Liver (tissue), 9 donors: Measurements from ENCODE around the gene KRT83. TPM values are rescaled to one million over a fixed set of nuclear protein-coding genes. Genes with fewer than 3 reads are reported as not detected.

Experiments used
- DNase-seq: peaks from one replicate; pipeline ENCODE4 v3.0.0-alpha.2; 2017; ENCODE audit warnings: low spot score
- H3K27ac ChIP-seq, 2 donors: one replicate each; pipeline ENCODE4 v1.7.0; 2013; ENCODE audit warnings: inconsistent platforms in 2 of 2, low read length in 2 of 2, control low read depth in 1 of 2, low read depth in 1 of 2, mild to moderate bottlenecking in 1 of 2
- H3K27me3 ChIP-seq, 4 donors: one replicate each; pipeline versions ENCODE4 v1.6.1 to v1.7.0; 2013; ENCODE audit warnings: low read length in 3 of 4, inconsistent platforms in 1 of 4, mild to moderate bottlenecking in 1 of 4, moderate library complexity in 1 of 4; ENCODE audit not compliant: control insufficient read depth in 4 of 4, insufficient read depth in 4 of 4
- H3K36me3 ChIP-seq, 4 donors: one replicate each; pipeline versions ENCODE4 v1.6.1 to v1.7.0; 2013; ENCODE audit warnings: low read length in 3 of 4, mild to moderate bottlenecking in 3 of 4, low read depth in 1 of 4, moderate library complexity in 1 of 4; ENCODE audit not compliant: control insufficient read depth in 4 of 4, insufficient read depth in 3 of 4
- H3K4me1 ChIP-seq, 4 donors: one replicate each; pipeline versions ENCODE4 v1.6.1 to v1.7.0; 2013; ENCODE audit warnings: low read length in 3 of 4, mild to moderate bottlenecking in 3 of 4, moderate library complexity in 1 of 4; ENCODE audit not compliant: control insufficient read depth in 4 of 4, insufficient read depth in 4 of 4
- H3K4me3 ChIP-seq, 3 donors: one replicate each; pipeline versions ENCODE4 v1.6.1 to v1.7.0; 2013; ENCODE audit warnings: low read length in 3 of 3, control low read depth in 1 of 3, low read depth in 1 of 3, mild to moderate bottlenecking in 1 of 3
- H3K9ac ChIP-seq, 2 donors: one replicate each; pipeline ENCODE4 v1.7.0; 2013; ENCODE audit warnings: low read length in 2 of 2, mild to moderate bottlenecking in 2 of 2, moderate library complexity in 2 of 2, control low read depth in 1 of 2, low read depth in 1 of 2
- H3K9me3 ChIP-seq, 4 donors: one replicate each; pipeline versions ENCODE4 v1.6.1 to v1.7.0; 2013; ENCODE audit warnings: low read length in 3 of 4; ENCODE audit not compliant: control insufficient read depth in 4 of 4
- EGR1 ChIP-seq, 2 donors: IDR thresholded peaks; 2 replicates each; pipeline ENCODE4 v1.6.1; 2016 to 2018; ENCODE audit warnings: antibody characterized with exemption in 2 of 2, low read depth in 2 of 2
- FOXA1 ChIP-seq: IDR thresholded peaks from 2 replicates; pipeline ENCODE4 v1.6.1; 2016; ENCODE audit warnings: antibody characterized with exemption
- FOXA2 ChIP-seq: IDR thresholded peaks from 2 replicates; pipeline ENCODE4 v1.6.1; 2016; ENCODE audit warnings: antibody characterized with exemption
- GABPA ChIP-seq, 2 donors: IDR thresholded peaks in 1 of 2; conservative IDR thresholded peaks in 1 of 2; 2 replicates each; pipeline ENCODE4 v1.6.1; 2016; ENCODE audit warnings: antibody characterized with exemption in 2 of 2, mild to moderate bottlenecking in 1 of 2, moderate library complexity in 1 of 2
- HNF4A ChIP-seq, 2 donors: conservative IDR thresholded peaks; 2 replicates each; pipeline ENCODE4 v1.6.1; 2016; ENCODE audit warnings: antibody characterized with exemption in 2 of 2, mild to moderate bottlenecking in 2 of 2
- HNF4G ChIP-seq: IDR thresholded peaks from 2 replicates; pipeline ENCODE4 v1.6.1; 2016; ENCODE audit warnings: antibody characterized with exemption
- JUND ChIP-seq, 2 donors: IDR thresholded peaks; 2 replicates each; pipeline ENCODE4 v1.6.1; 2016; ENCODE audit warnings: antibody characterized with exemption in 2 of 2
- MAX ChIP-seq: IDR thresholded peaks from 2 replicates; pipeline ENCODE4 v1.6.1; 2016; ENCODE audit warnings: antibody characterized with exemption
- NR2F2 ChIP-seq: IDR thresholded peaks from 2 replicates; pipeline ENCODE4 v1.6.1; 2016; ENCODE audit warnings: antibody characterized with exemption
- RAD21 ChIP-seq, 2 donors: IDR thresholded peaks; 2 replicates each; pipeline ENCODE4 v1.6.1; 2016; ENCODE audit warnings: antibody characterized with exemption in 2 of 2, mild to moderate bottlenecking in 2 of 2
- REST ChIP-seq: IDR thresholded peaks from 2 replicates; pipeline ENCODE4 v1.6.1; 2016; ENCODE audit warnings: antibody characterized with exemption, mild to moderate bottlenecking
- RXRA ChIP-seq, 2 donors: IDR thresholded peaks; 2 replicates each; pipeline ENCODE4 v1.6.1; 2017 to 2018; ENCODE audit warnings: antibody characterized with exemption in 2 of 2, mild to moderate bottlenecking in 1 of 2
- SP1 ChIP-seq: IDR thresholded peaks from 2 replicates; pipeline ENCODE4 v1.6.1; 2018; ENCODE audit warnings: antibody characterized with exemption, mild to moderate bottlenecking
- TAF1 ChIP-seq: conservative IDR thresholded peaks from 2 replicates; pipeline ENCODE4 v1.6.1; 2016; ENCODE audit warnings: antibody characterized with exemption, mild to moderate bottlenecking
- YY1 ChIP-seq: IDR thresholded peaks from 2 replicates; pipeline ENCODE4 v1.6.1; 2016; ENCODE audit warnings: antibody characterized with exemption, mild to moderate bottlenecking
- ZBTB33 ChIP-seq: IDR thresholded peaks from 2 replicates; pipeline ENCODE4 v1.6.1; 2016; ENCODE audit warnings: antibody characterized with exemption
- WGBS: extraction: QIAGEN DNeasy Blood & Tissue Kit; methylation state at CpG from one replicate; pipeline ENCODE4 v1.1.7; 2013; 5-methylcytosine and 5-hydroxymethylcytosine counted together
- polyA plus RNA-seq, 2 donors: library from polyadenylated mRNA; stranded (reverse) in 1 of 2; unstranded in 1 of 2; fragments of 200-250 nt in 1 of 2; fragments of >200 nt in 1 of 2; fragmentation: Nextera tagmentation in 1 of 2; extraction: Ambion mirVana in 1 of 2; gene quantifications; one replicate each; pipeline versions ENCODE4 v1.2.1 to v1.2.3, GENCODE V29; 2013 to 2015
- total RNA-seq, 2 donors: library from RNA; depleted of rRNA; stranded (reverse); fragments of >200 nt; gene quantifications; one replicate each; pipeline ENCODE4 v1.2.3, GENCODE V29; 2014
- TF ChIP-seq, protein P1 (sequence below): fragments of 150-350 bp; IDR thresholded peaks from 2 replicates; pipeline ENCODE4 v1.5.1; 2017; ENCODE audit warnings: improper control_type of control experiment, low read depth, low read length; ENCODE audit not compliant: missing input control
- TF ChIP-seq, protein P2 (sequence below): IDR thresholded peaks from 2 replicates; pipeline ENCODE4 v1.6.1; 2016; ENCODE audit warnings: antibody characterized with exemption
- donor health status: healthy.
- donor health status: healthy.
- donor health status: healthy.
- donor health status: healthy.
- donor health status: healthy.

KRT83 gene
- total and polyA plus RNA-seq, 4 donors, result not detected

- Histone ChIP-seq H3K9me3 (no peaks in the 10 kb centered on the region), H3K36me3 (no peaks in the 10 kb centered on the region), H3K4me1 (peaks cover 0 to 15% (median 7%) of the 10 kb centered on the region in 4 donors), H3K9ac (no peak overlapping the region), H3K27me3 (no peaks in the 10 kb centered on the region), H3K27ac (no peak overlapping the region), H3K4me3 (no peak overlapping the region)
- TF ChIP-seq SP1 (no peak), HNF4G (no peak), GABPA (IDR thresholded peaks at IDR 0.05 in 1 of 2, conservative IDR thresholded peaks at IDR 0.05 in 1 of 2) (no peak), REST (no peak), JUND (IDR thresholded peaks at IDR 0.05) (no peak), RAD21 (IDR thresholded peaks at IDR 0.05) (no peak), NR2F2 (no peak), RXRA (IDR thresholded peaks at IDR 0.05) (no peak), FOXA1 (no peak), ZBTB33 (no peak), HNF4A (conservative IDR thresholded peaks at IDR 0.05) (no peak), TAF1 (no peak), YY1 (no peak), MAX (no peak), EGR1 (IDR thresholded peaks at IDR 0.05; ENCODE audit: low read depth in 2 of 2) (no peak), FOXA2 (no peak)
- TF ChIP-seq, protein P1, sequence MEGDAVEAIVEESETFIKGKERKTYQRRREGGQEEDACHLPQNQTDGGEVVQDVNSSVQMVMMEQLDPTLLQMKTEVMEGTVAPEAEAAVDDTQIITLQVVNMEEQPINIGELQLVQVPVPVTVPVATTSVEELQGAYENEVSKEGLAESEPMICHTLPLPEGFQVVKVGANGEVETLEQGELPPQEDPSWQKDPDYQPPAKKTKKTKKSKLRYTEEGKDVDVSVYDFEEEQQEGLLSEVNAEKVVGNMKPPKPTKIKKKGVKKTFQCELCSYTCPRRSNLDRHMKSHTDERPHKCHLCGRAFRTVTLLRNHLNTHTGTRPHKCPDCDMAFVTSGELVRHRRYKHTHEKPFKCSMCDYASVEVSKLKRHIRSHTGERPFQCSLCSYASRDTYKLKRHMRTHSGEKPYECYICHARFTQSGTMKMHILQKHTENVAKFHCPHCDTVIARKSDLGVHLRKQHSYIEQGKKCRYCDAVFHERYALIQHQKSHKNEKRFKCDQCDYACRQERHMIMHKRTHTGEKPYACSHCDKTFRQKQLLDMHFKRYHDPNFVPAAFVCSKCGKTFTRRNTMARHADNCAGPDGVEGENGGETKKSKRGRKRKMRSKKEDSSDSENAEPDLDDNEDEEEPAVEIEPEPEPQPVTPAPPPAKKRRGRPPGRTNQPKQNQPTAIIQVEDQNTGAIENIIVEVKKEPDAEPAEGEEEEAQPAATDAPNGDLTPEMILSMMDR, result no peak
- 97% methylated on average over 1 of the region's 1 CpG for WGBS
- no peak for DNase-seq
Observed at GRCh38 chr12:52361553-52361952, 40.4 kb upstream of the KRT83 start.

DNA sequence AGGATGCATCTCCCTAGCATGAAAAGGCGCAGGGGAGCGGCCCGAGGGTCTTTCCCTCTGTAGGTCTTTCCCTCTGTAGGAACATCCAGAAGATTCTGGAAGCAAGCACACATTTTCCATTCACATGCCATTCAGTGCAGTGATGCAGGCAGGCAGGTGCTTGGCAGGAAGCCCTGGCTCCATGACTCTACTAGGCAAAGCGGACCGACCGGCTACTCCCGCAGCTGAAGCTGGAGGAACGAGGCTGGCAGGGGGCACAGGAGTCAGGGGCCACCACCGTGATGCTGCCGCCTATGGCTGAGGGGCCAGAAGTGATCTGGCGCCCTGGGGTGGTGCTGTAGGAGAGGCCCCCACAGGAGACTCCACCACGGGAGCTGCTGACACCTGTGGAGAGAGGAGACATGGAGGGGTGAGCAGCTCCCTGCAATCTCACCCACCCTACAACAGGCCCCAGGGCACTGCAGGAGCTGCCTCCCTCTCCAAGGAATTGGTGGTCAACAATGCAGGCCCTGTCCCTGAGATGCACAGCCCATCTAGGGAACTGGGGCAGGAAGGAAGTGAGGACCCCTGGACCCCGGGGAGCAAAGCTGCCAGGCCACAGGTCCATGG is 39.6 kb upstream of the KRT83 start:
- WGBS, result 93% methylated on average over 13 of the region's 13 CpGs
- TF ChIP-seq RAD21 (IDR thresholded peaks at IDR 0.05) (no peak), HNF4A (conservative IDR thresholded peaks at IDR 0.05) (no peak), TAF1 (no peak), REST (no peak), EGR1 (IDR thresholded peaks at IDR 0.05; ENCODE audit: low read depth in 2 of 2) (no peak), ZBTB33 (no peak), MAX (no peak), FOXA1 (no peak), RXRA (IDR thresholded peaks at IDR 0.05) (no peak), JUND (IDR thresholded peaks at IDR 0.05) (no peak)
- TF ChIP-seq, protein P2, sequence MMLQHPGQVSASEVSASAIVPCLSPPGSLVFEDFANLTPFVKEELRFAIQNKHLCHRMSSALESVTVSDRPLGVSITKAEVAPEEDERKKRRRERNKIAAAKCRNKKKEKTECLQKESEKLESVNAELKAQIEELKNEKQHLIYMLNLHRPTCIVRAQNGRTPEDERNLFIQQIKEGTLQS, result no peak

More for the DNA sequence above, 39.6 kb upstream of the KRT83 start:
- DNase-seq, result no peak
- no peaks in the 10 kb centered on the region for H3K36me3 ChIP-seq
- no peaks in the 10 kb centered on the region for H3K27me3 ChIP-seq
- no peak overlapping the region for H3K9ac ChIP-seq
- no peak overlapping the region for H3K4me3 ChIP-seq
- H3K27ac ChIP-seq, result no peak overlapping the region
- H3K9me3 ChIP-seq, result no peaks in the 10 kb centered on the region
- peaks cover 0 to 15% (median 7%) of the 10 kb centered on the region in 4 donors for H3K4me1 ChIP-seq
